HL-60 (cell line): ENCODE data around the gene ERC2.

ENCODE experiments used
- DNase-seq, 2 experiments: peaks; one replicate each; pipeline ENCODE4 v3.0.0-alpha.2; 2010 to 2020; ENCODE audit warnings: low read depth in 1 of 2, low spot score in 1 of 2
- H3K27ac ChIP-seq: fragments of 250-450 bp; sonication (Bioruptor Pico); replicated peaks from 2 replicates; pipeline ENCODE4 v1.5.1; 2020; ENCODE audit warnings: mild to moderate bottlenecking, moderate library complexity
- H3K27me3 ChIP-seq: fragments of 250-450 bp; sonication (Bioruptor Pico); 2 replicates; pipeline ENCODE4 v1.5.1; 2021; ENCODE audit warnings: mild to moderate bottlenecking, moderate library complexity; ENCODE audit not compliant: insufficient read depth, poor library complexity, severe bottlenecking
- H3K4me3 ChIP-seq: replicated peaks from 2 replicates; pipeline ENCODE4 v1.5.1; 2011; ENCODE audit warnings: mild to moderate bottlenecking, control low read depth, low read length; ENCODE audit not compliant: insufficient read depth
- CTCF ChIP-seq: IDR thresholded peaks from one replicate; pipeline ENCODE4 v1.5.1; 2011; ENCODE audit warnings: low read length, control low read depth, inconsistent platforms; ENCODE audit not compliant: insufficient read depth
- GABPA ChIP-seq: IDR thresholded peaks from 2 replicates; pipeline ENCODE4 v1.6.1; 2012; ENCODE audit warnings: low read depth
- POLR2AphosphoS5 ChIP-seq: IDR thresholded peaks from 2 replicates; pipeline ENCODE4 v1.6.1; 2012; ENCODE audit warnings: low read depth
- REST ChIP-seq: IDR thresholded peaks from 2 replicates; pipeline ENCODE4 v1.6.1; 2012; ENCODE audit warnings: low read depth; ENCODE audit not compliant: insufficient replicate concordance
- SPI1 ChIP-seq: IDR thresholded peaks from 2 replicates; pipeline ENCODE4 v1.6.1; 2012; ENCODE audit warnings: low read depth, mild to moderate bottlenecking, borderline replicate concordance

The ERC2 gene

GRCh38 chr3:55686426-55687254 is 781.6 kb downstream of the ERC2 start:
- DNase-seq: no peak
- Histone ChIP-seq H3K4me3 (no peak overlapping the region), H3K27me3 (peaks cover 2% of the 10 kb centered on the region), H3K27ac (no peak overlapping the region)
- TF ChIP-seq CTCF (no peak), GABPA (no peak), REST (no peak), SPI1 (no peak), POLR2AphosphoS5 (no peak)

- no peak overlapping the region for H3K27ac ChIP-seq
- peaks cover 2% of the 10 kb centered on the region for H3K27me3 ChIP-seq
- TF ChIP-seq GABPA: no peak
- no peak for TF ChIP-seq CTCF
- no peak for TF ChIP-seq POLR2AphosphoS5
- no peak for TF ChIP-seq REST
- TF ChIP-seq SPI1: no peak
- DNase-seq: no peak
- no peak overlapping the region for H3K4me3 ChIP-seq
Observed at GRCh38 chr3:55683666-55684270, 784.5 kb downstream of the ERC2 start.

- no peak for TF ChIP-seq GABPA
- TF ChIP-seq SPI1: no peak
- TF ChIP-seq CTCF: no peak
- no peak for TF ChIP-seq REST
- no peak for TF ChIP-seq POLR2AphosphoS5
- Histone ChIP-seq H3K4me3 (no peak overlapping the region), H3K27me3 (peaks cover 2% of the 10 kb centered on the region), H3K27ac (no peak overlapping the region)
- DNase-seq: no peak
Observed at GRCh38 chr3:55682461-55682860, 785.8 kb downstream of the ERC2 start.
